KOPT-K1 (cell line): ENCODE data around the gene CREB3L2.
"Not testable (repeated sequence)": the region's sequence is repeated elsewhere in the genome, so short reads cannot be mapped to it uniquely, and the experiment has no call there.

Experiments
- H3K27ac ChIP-seq: fragments of 200-600 bp; sonication (generic); 2 replicates; pipeline ENCODE4 v1.5.1; 2016; ENCODE audit warnings: antibody characterized with exemption, mild to moderate bottlenecking, low read depth, low read length; ENCODE audit not compliant: poor library complexity, severe bottlenecking
- H3K36me3 ChIP-seq: fragments of 200-600 bp; sonication (generic); 2 replicates; pipeline ENCODE4 v1.5.1; 2017; ENCODE audit warnings: antibody characterized with exemption, mild to moderate bottlenecking, low read length, moderate library complexity; ENCODE audit not compliant: insufficient read depth
- H3K9me3 ChIP-seq: fragments of 200-600 bp; sonication (generic); 2 replicates; pipeline ENCODE4 v1.5.1; 2017; ENCODE audit warnings: antibody characterized with exemption, low read length, mild to moderate bottlenecking; ENCODE audit not compliant: insufficient read depth, poor library complexity, severe bottlenecking

Gene CREB3L2

GRCh38 chr7:138024343-138024691, 22.4 kb upstream of the CREB3L2 start:
- H3K27ac ChIP-seq = no peak overlapping the region
- H3K9me3 ChIP-seq = peaks cover 14% of the 10 kb centered on the region
- H3K36me3 ChIP-seq = no peaks in the 10 kb centered on the region

GRCh38 chr7:138023618-138024342, 21.9 kb upstream of the CREB3L2 start:
- no peak overlapping the region for H3K27ac ChIP-seq
- peaks cover 14% of the 10 kb centered on the region for H3K9me3 ChIP-seq
- H3K36me3 ChIP-seq = no peaks in the 10 kb centered on the region

GRCh38 chr7:138021889-138022288, 20.0 kb upstream of the CREB3L2 start:
- Histone ChIP-seq H3K36me3 (no peaks in the 10 kb centered on the region), H3K27ac (no peak overlapping the region), H3K9me3 (peaks cover 14% of the 10 kb centered on the region)

GRCh38 chr7:138017992-138018391, 16.1 kb upstream of the CREB3L2 start:
- no peak overlapping the region for H3K27ac ChIP-seq
- H3K36me3 ChIP-seq = no peaks in the 10 kb centered on the region
- H3K9me3 ChIP-seq = no peaks in the 10 kb centered on the region

GRCh38 chr7:138015096-138015495, 13.2 kb upstream of the CREB3L2 start:
- no peaks in the 10 kb centered on the region for H3K9me3 ChIP-seq
- H3K27ac ChIP-seq = no peak overlapping the region
- H3K36me3 ChIP-seq = no peaks in the 10 kb centered on the region

- Histone ChIP-seq H3K27ac (no peak overlapping the region), H3K9me3 (no peaks in the 10 kb centered on the region), H3K36me3 (no peaks in the 10 kb centered on the region)
Measured at GRCh38 chr7:138014686-138015085, 12.8 kb upstream of the CREB3L2 start.

- H3K9me3 ChIP-seq, H3K36me3 ChIP-seq, H3K27ac ChIP-seq: not testable (repeated sequence)
Measured at GRCh38 chr7:138014201-138014600, 12.3 kb upstream of the CREB3L2 start.

GRCh38 chr7:138009350-138009653, 7.4 kb upstream of the CREB3L2 start:
- Histone ChIP-seq H3K27ac (no peak overlapping the region), H3K9me3 (no peaks in the 10 kb centered on the region), H3K36me3 (no peaks in the 10 kb centered on the region)

GRCh38 chr7:138008588-138009349, 6.9 kb upstream of the CREB3L2 start:
- H3K36me3 ChIP-seq = no peaks in the 10 kb centered on the region
- no peak overlapping the region for H3K27ac ChIP-seq
- no peaks in the 10 kb centered on the region for H3K9me3 ChIP-seq

GRCh38 chr7:138008019-138008587, 6.2 kb upstream of the CREB3L2 start:
- no peaks in the 10 kb centered on the region for H3K36me3 ChIP-seq
- H3K27ac ChIP-seq = no peak overlapping the region
- H3K9me3 ChIP-seq = no peaks in the 10 kb centered on the region

- Histone ChIP-seq H3K9me3 (no peaks in the 10 kb centered on the region), H3K27ac (no peak overlapping the region), H3K36me3 (no peaks in the 10 kb centered on the region)
Measured at GRCh38 chr7:138006106-138006505, 4.2 kb upstream of the CREB3L2 start.

GRCh38 chr7:138004936-138005335, 3.0 kb upstream of the CREB3L2 start:
- Histone ChIP-seq H3K9me3 (no peaks in the 10 kb centered on the region), H3K36me3 (no peaks in the 10 kb centered on the region), H3K27ac (no peak overlapping the region)

GRCh38 chr7:138004046-138004445, 2.2 kb upstream of the CREB3L2 start:
- Histone ChIP-seq H3K36me3 (no peaks in the 10 kb centered on the region), H3K27ac (no peak overlapping the region), H3K9me3 (no peaks in the 10 kb centered on the region)

- peak overlapping the region; percentile 24 for H3K27ac ChIP-seq
- no peaks in the 10 kb centered on the region for H3K9me3 ChIP-seq
- no peaks in the 10 kb centered on the region for H3K36me3 ChIP-seq
Measured at GRCh38 chr7:138002828-138003189, 923 bp upstream of the CREB3L2 start.

- H3K9me3 ChIP-seq = no peaks in the 10 kb centered on the region
- H3K27ac ChIP-seq = peak overlapping the region; percentile 62
- H3K36me3 ChIP-seq = no peaks in the 10 kb centered on the region
Measured at GRCh38 chr7:138002096-138002827, 376 bp upstream of the CREB3L2 start.
